Colonic mucosa (tissue), 4 donors: ENCODE results near the gene TTLL11. TPM values are rescaled to one million over a fixed set of nuclear protein-coding genes. Genes with fewer than 3 reads are reported as not detected.

ENCODE experiments used
- DNase-seq: peaks from one replicate; pipeline ENCODE4 v3.0.0-alpha.2; 2020
- H3K27ac ChIP-seq: fragments of 200-600 bp; one replicate; pipeline ENCODE4 v1.8.0; 2021
- H3K27me3 ChIP-seq: fragments of 200-600 bp; one replicate; pipeline ENCODE4 v1.8.0; 2021
- H3K36me3 ChIP-seq: fragments of 200-600 bp; one replicate; pipeline ENCODE4 v1.8.0; 2021
- H3K4me1 ChIP-seq: fragments of 200-600 bp; one replicate; pipeline ENCODE4 v1.8.0; 2021; ENCODE audit warnings: mild to moderate bottlenecking
- H3K4me3 ChIP-seq: fragments of 200-600 bp; one replicate; pipeline ENCODE4 v1.8.0; 2021
- H3K9ac ChIP-seq, 2 donors: one replicate each; pipeline ENCODE4 v1.7.0; 2013; ENCODE audit warnings: control low read depth in 2 of 2, low read depth in 2 of 2, low read length in 2 of 2
- H3K9me3 ChIP-seq: fragments of 200-600 bp; one replicate; pipeline ENCODE4 v1.8.0; 2021
- intact Hi-C: fragments of 100-400 bp; cut with DNase I; formaldehyde crosslinking; loops from one replicate; pipeline ENCODE4 v1.14.1; 2022
- total RNA-seq, 2 donors: library from RNA; stranded (reverse); fragmentation: NEBNext Ultra II Directional in 1 of 2; extraction: Animal tissue kit (Norgen Biotek cat#: 25700) in 1 of 2; gene quantifications; one replicate each; pipeline ENCODE4 v1.2.1, GENCODE V29; 2021
- TF ChIP-seq, protein P1 (sequence below): fragments of 200-600 bp; IDR thresholded peaks from one replicate; pipeline ENCODE4 v1.8.0; 2022; ENCODE audit warnings: antibody characterized with exemption, mild to moderate bottlenecking
- donor health status: healthy.
- donor health status: DM: no; HTN: no; CAD: no.
- donor health status: DM: no; HTN: no; CAD: no.

Gene TTLL11
- total RNA-seq, 2 donors from 2014 or later, result 5.1 to 5.5 TPM

DNA sequence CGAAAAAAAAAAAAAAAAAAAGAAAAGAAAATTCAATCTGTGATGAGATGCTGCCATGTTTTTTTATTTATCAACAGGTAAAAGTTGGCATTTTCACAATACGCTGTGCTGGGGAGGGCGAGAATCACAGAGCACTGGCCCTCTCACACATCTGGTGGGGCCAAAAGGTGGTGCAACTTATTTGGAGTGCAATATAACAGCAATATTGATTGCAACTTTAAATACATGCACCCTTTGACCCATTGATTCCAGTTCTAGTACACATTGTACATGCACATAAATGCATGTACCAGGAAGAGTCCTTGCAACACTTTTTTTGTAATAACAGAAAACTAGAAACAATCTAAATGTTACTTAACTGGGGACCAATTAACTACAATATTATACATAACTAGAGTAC, 282.6 kb downstream of the TTLL11 start:
- H3K4me3 ChIP-seq, result no peak overlapping the region
- no peaks in the 10 kb centered on the region for H3K36me3 ChIP-seq
- intact Hi-C loops, result no loop called here
- no peak overlapping the region for H3K9ac ChIP-seq
- no peak overlapping the region for H3K27ac ChIP-seq
- H3K4me1 ChIP-seq, result no peaks in the 10 kb centered on the region
- H3K9me3 ChIP-seq, result no peaks in the 10 kb centered on the region
- H3K27me3 ChIP-seq, result no peaks in the 10 kb centered on the region
- no peak for DNase-seq
- TF ChIP-seq, protein P1, sequence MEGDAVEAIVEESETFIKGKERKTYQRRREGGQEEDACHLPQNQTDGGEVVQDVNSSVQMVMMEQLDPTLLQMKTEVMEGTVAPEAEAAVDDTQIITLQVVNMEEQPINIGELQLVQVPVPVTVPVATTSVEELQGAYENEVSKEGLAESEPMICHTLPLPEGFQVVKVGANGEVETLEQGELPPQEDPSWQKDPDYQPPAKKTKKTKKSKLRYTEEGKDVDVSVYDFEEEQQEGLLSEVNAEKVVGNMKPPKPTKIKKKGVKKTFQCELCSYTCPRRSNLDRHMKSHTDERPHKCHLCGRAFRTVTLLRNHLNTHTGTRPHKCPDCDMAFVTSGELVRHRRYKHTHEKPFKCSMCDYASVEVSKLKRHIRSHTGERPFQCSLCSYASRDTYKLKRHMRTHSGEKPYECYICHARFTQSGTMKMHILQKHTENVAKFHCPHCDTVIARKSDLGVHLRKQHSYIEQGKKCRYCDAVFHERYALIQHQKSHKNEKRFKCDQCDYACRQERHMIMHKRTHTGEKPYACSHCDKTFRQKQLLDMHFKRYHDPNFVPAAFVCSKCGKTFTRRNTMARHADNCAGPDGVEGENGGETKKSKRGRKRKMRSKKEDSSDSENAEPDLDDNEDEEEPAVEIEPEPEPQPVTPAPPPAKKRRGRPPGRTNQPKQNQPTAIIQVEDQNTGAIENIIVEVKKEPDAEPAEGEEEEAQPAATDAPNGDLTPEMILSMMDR, result no peak

DNA sequence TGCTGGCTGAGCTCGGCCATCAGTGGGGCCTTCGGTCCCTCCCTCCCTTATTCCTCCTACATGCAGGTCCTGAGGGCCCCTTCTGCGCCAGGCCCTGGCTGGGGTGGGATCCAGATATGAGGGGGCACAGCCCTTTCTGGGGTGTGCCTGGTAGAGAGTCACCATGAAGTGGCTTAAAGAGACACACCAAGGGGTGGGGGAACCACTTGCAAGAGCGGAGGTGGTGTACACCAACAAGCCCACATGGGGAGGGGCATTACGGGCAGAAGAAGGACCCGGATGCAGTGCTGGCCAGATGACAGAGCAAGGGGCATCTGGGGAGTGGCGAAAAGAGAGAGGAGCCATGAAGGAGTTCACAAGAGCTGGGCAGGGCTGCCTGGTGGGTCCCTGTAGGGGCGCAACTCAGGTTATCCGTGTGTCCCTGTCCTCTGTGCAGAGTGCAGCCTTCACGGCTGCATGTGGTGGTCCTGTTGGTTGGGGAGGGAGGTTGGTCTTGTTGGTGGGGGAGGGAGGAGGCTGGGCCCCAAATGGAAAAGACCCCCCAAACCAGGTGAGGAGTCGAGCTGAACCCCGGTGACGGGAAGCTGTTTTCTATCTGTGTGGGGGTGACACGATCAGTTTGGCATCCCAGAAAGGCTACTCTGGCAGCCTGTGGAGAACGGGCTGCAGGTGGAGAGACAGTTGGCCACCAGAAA, 283.6 kb downstream of the TTLL11 start:
- H3K27me3 ChIP-seq, result no peaks in the 10 kb centered on the region
- intact Hi-C loops, result no loop called here
- no peak for DNase-seq

DNA sequence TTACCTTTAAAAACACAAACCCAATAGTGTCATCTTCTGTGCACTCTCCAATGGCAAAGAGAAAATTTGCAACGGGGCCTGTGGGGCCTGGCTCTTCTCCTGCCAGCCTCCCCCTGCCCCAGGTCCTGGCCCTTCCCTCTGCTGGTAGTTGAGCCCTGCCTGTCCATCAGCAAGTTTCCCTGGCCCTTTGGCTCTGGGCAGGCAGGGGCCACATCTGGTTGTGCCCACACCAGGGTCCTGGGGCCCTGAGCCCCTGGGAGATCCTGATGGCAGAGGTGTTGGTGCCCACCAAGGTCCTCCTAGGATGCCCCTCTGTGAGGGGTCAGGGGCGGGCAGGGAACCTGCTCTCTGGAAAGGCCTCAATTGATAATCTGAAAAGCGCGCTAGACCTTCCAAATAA, 284.3 kb downstream of the TTLL11 start:
- TF ChIP-seq, protein P1, result no peak
- Histone ChIP-seq H3K9ac (no peak overlapping the region), H3K27me3 (no peaks in the 10 kb centered on the region), H3K4me3 (no peak overlapping the region), H3K27ac (no peak overlapping the region), H3K9me3 (no peaks in the 10 kb centered on the region), H3K36me3 (no peaks in the 10 kb centered on the region), H3K4me1 (no peaks in the 10 kb centered on the region)
- DNase-seq, result no peak
- intact Hi-C loops, result no loop called here

More for the DNA sequence above, 283.6 kb downstream of the TTLL11 start:
- no peak overlapping the region for H3K4me3 ChIP-seq
- no peaks in the 10 kb centered on the region for H3K4me1 ChIP-seq
- no peaks in the 10 kb centered on the region for H3K36me3 ChIP-seq
- TF ChIP-seq, protein P1, result no peak
- no peak overlapping the region for H3K9ac ChIP-seq
- no peaks in the 10 kb centered on the region for H3K9me3 ChIP-seq
- no peak overlapping the region for H3K27ac ChIP-seq

DNA sequence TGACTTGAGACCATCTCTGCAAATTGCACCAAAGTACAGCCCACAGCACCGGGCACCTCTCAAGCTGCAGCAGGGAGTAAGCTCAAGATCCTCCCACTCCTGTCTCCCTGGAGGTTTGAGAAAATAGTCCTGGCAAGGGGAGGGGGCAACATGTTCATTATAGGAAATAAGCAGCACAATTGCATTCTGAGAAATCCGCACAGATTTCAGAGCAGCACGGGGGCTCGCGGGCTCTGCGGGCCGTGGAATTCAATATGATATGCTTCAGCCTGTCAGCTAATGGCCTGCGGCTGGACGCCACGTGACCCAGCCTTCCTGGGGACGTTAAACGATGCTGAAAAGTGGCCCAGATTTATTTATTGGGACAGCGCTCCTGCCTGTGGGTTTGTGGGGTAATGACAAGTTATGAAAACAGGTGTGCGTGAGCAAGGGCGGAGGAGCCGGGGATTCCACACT, 285.3 kb downstream of the TTLL11 start:
- Histone ChIP-seq H3K36me3 (no peaks in the 10 kb centered on the region), H3K27me3 (no peaks in the 10 kb centered on the region), H3K9me3 (no peaks in the 10 kb centered on the region), H3K4me1 (no peaks in the 10 kb centered on the region), H3K27ac (no peak overlapping the region), H3K9ac (no peak overlapping the region), H3K4me3 (no peak overlapping the region)
- no peak for DNase-seq
- intact Hi-C loops, result no loop called here
- TF ChIP-seq, protein P1, result no peak

DNA sequence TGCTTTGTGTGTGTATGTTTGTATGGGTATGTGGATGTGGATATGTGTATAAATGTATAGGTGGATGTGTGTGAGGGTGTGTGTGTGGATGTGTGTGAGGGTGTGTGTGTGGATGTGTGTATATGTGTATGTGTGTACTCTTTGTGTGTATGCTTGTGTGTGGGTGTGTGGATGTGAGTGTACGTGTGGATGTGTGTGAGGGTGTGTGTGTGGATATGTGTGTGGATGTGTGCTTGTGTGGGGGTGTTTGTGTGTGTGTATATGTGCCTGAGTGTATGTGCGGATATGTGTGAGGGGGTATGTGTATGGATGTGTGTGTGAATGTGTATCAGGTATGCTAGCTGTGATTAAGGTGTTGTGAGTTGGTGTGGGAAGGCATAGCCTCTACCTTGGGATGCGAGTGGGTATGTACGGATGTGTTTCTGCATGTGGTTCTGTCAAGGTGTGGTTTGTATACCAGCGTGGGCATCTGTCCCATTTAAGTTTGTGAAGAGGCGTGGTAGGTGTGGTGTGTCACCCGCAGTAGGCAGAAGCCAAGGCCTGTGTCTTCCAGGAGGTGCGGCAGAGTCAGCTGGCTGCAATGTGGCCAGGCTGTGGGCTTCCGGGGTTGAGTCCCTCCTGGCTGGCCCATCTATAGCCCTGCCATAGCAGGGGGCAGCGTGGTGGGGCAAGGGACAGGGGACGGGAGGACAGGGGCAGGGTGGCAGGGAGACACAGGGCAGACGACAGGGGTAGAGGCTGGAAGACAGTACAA, 285.9 kb downstream of the TTLL11 start:
- Histone ChIP-seq H3K9ac (no peak overlapping the region), H3K27me3 (no peaks in the 10 kb centered on the region), H3K9me3 (no peaks in the 10 kb centered on the region), H3K4me1 (no peaks in the 10 kb centered on the region), H3K4me3 (no peak overlapping the region), H3K36me3 (no peaks in the 10 kb centered on the region), H3K27ac (no peak overlapping the region)
- TF ChIP-seq, protein P1, result no peak
- DNase-seq, result no peak
- intact Hi-C loops, result no loop called here
